ENCODE measurements around the gene PLXNA4. TPM values are rescaled to one million over a fixed set of nuclear protein-coding genes. Genes with fewer than 3 reads are reported as not detected.

Gene PLXNA4
- total RNA-seq, 1 experiment from 2014 or later, result 0.22 TPM

DNA sequence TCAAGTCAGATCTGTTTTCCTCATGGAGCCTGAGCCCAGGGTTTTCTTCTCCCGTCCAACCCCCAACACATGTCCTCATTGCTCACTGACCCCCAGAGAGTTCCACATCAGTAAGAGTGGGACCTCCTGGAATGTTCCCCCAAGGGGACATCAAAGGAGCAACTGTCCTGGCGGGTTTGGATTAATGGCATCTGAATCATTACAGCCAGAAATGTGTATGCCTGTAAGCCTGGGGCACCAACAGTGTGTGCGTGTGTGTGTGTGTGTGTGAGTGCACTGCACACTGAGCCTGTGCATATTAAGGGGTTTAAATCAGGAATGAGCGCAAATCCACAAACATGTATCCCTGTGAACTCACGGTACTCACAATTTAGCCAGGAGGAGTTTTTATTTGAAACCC is 222.3 kb downstream of the PLXNA4 start:
- DNase-seq (ENCODE audit: low spot score), result no peak

DNA sequence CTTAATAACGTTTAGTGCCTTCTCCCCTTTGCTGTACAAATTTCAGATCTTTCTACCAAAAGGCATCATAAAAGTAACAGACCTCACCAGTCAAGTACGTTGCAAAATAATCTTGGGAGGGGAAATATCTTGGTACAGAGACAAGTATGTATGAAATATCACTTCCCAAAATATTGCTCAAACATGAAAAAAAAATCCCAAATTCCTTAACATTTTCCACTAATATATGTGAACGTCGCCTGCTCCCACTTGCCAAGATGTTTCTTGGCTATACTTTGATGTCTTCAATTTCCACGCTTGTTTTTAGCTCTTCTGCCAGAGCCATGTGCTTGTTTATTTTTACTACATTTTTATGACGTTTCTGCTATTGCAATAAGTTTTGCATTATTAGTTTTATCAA is 223.5 kb downstream of the PLXNA4 start:
- no peak for DNase-seq (ENCODE audit: low spot score)

GRCh38 chr7:132351954-132352499 is 224.2 kb downstream of the PLXNA4 start:
- no peak for DNase-seq (ENCODE audit: low spot score)

- no peak for DNase-seq (ENCODE audit: low spot score)
These were observed 225.5 kb downstream of the PLXNA4 start for GRCh38 chr7:132350741-132351140.

GRCh38 chr7:132349075-132349474 is 227.2 kb downstream of the PLXNA4 start:
- DNase-seq (ENCODE audit: low spot score), result no peak

GRCh38 chr7:132348341-132348740 is 227.9 kb downstream of the PLXNA4 start:
- no peak for DNase-seq (ENCODE audit: low spot score)

DNA sequence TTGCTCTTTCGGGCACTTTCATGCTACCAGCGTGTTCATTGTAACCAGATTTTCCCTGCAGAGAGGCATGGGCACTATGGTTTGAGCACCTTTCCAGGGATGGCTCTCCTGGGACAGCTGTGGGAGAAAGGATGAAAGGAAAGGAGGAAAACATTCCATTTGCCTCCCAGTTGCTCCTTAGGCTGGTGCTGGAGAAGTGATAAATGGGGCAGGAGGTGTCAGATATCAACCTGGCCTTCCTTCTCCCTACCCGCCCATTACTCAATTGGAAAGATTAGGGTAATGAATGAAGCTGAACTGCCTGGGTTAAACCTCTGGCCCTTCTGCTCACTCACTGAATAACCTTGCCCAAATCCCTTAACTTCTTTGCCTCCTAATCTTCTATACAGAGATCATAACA is 228.4 kb downstream of the PLXNA4 start:
- DNase-seq (ENCODE audit: low spot score), result no peak

- DNase-seq (ENCODE audit: low spot score), result no peak
These were observed 229.1 kb downstream of the PLXNA4 start for GRCh38 chr7:132347123-132347522.

GRCh38 chr7:132345543-132346129 is 230.6 kb downstream of the PLXNA4 start:
- DNase-seq (ENCODE audit: low spot score), result no peak

DNA sequence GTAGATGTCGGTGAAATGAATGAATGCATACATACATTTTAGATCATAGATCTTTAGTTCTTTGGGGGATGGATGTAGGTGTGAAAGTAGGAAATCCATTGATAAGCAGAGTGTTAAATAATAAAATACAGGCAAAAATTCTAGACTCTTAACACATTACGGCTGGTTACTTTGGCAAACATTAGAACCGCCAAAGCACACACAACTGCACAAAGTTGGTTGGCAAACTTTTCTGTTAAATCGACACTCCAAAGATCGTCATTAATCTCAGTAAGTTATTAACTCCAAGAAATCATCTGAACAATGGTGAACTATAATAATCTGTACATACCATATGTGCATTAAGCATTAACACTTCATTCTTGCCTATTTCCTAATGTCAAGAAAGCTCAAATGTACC is 231.2 kb downstream of the PLXNA4 start:
- no peak for DNase-seq (ENCODE audit: low spot score)

GRCh38 chr7:132343199-132343598 is 233.1 kb downstream of the PLXNA4 start:
- no peak for DNase-seq (ENCODE audit: low spot score)

DNA sequence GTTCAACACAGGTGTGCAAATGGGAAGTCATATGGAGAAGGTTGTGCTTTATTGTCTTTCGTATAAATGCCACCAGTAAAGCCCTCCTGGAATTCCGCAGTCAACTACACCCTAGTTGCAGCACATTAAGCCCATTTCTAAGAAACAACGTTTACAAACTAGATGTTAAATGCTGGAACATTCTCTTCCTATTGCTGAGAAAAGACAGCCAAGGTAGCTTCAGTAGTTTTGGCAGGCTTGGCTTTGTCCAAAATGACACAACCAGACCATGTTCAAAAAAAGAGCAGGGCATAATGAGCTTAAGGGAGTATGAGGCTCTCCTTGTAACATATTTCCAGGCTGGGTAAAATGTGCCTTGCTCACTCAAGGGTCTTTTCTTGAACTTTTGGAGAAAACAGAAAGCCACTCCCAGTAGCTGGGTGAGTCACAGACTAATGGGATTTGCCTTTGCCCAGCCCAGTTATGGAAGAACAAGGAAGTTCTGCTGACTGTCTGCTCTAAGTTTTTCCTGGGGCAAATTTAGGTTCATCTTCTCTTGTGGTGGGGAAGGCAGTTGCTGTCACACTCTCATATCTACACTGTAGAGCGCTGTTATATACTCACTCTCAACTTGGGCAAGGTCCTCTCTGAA is 238.7 kb downstream of the PLXNA4 start:
- DNase-seq (ENCODE audit: low spot score), result no peak

DNA sequence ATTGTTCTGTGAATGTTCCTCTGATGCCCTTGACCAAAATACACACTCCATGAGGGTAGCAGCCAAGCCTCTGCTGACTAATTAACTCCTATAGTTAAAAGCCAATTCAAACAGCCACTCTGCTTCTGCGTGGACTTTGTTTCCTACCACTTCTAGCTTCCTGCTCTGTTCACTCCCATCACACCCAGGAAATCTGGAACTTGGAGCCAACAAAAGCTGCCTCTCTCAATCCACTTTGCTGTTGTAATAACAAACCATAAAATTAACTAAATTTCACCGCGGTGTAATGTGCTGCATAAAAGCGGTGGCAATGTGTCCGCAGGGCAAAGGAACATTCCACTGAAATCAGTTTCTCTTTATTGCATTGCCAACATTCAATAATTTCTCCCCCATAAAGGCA is 239.5 kb downstream of the PLXNA4 start:
- no peak for DNase-seq (ENCODE audit: low spot score)

DNA sequence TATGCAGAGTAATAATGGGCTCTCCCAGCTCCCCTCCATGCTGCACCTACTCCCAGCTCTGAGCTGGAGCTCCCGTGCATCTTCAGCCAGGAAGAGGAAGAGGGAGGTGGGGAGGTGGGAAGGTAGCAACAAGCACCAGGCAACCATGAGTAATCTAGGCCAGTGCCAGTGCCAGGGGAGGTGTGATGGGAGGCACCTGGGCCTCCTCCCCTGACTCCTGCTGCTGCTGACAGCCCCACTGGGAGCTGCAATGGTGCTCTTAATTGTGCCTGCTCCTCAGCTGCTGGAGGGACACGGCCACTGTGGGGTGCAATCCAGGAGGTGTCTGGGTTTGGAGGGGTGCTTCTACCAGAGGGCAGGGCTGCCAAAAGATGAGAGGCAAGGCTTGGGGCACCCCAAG is 243.0 kb downstream of the PLXNA4 start:
- no peak for DNase-seq (ENCODE audit: low spot score)

DNA sequence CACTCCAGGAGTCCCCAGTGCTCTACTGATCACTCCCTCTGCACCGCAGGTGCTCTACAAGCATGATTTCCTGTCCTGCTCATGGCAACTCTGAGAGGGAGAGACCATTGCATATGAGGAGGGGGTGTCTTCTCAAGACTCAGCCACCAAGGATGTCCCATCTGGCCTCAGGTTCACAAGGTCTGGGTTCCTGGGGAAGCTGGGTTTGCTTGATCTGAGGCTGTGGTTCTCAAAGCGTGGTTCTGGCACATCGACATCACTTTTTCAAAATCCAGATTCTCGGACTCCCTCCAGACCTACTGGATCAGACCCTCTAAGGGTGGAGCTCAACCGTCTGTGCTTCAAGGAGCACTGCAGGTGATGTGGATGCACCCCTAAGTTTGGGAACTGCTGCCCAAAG is 247.5 kb downstream of the PLXNA4 start:
- DNase-seq (ENCODE audit: low spot score), result no peak

DNA sequence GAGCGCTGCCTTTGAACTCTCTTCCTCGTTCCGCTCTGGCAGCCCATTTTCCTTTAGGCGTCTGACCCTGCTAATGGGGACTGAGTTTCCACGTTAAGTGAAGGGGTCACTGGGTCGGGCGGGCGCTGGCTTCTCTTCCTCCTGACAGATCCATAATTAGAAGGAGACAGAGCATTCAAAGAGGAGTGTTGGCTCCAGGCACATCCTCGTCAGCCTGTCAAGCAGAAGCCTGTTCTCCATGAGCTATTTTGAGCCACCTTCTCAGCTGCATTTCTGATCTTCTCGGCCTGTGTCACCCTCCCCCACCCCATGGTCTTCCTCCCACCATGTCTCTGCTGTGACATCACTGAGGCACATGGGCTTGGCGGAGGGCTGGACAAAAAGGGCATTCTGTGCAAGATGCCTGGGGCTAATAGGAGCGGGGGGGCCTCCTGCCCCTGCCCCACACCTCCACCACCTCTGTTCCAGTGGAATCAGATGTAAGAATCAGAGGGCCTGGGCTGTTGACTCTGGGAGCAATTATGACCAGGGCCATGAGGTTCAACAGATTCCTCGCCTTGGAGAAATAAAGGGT is 248.1 kb downstream of the PLXNA4 start:
- DNase-seq (ENCODE audit: low spot score), result no peak

GRCh38 chr7:132326878-132327589 is 249.2 kb downstream of the PLXNA4 start:
- no peak for DNase-seq (ENCODE audit: low spot score)

DNA sequence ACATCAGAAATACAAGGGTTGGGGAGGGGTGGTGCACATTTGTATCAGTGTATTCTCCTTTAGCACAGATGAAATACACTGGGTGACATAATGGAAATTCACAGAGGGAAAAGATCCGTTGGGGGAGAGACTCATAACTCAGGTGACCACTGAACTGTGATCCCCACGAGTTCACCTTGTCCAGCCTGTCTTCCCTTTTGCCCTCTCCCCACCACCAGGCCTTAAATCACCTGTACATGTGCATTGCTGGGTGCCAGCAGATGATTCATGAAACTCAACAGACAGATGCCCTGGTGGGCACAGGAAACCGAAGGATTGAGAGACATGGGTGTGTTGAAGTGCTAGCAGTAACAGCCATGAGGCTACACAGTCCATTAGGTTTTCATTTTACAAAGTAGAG is 253.3 kb downstream of the PLXNA4 start:
- no peak for DNase-seq (ENCODE audit: low spot score)

DNA sequence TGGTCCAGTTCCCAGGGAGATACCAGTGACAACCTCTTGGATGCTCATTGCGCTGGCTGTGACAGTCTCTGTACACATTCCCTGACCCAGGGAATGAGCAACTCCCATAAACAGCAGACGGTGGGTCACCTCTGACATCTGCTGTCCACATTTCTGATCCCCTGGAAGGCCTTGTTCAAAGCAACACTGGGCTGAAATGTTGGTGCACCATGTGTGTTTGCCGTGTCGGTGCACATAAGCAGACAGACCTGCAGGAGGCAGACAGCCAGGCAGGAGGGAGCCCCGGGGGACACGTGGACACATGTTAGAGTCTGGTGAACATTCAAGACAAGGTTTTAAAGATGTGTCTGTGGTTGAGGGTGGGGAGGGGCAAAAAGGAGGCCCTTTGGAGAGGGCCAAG is 254.9 kb downstream of the PLXNA4 start:
- DNase-seq (ENCODE audit: low spot score), result no peak

DNA sequence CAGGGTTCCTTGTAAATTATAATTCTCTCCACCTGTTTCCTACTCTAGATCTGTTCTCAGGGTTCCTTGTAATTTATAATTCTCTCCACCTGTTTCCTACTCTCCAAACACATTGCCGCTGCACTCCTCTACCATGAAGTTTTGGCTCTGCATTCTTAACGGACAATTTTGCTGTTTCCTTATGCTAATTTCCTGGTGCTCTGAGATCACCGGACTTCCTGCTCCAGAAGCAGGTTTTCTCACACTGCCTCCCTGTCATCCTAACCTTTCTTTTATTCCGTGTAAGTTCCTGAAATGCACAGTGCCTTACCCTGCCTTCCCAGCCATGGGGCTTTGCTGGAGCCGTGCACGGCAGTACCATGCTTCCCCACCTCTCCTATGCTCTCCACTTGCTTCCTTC is 256.8 kb downstream of the PLXNA4 start:
- DNase-seq (ENCODE audit: low spot score), result no peak

GRCh38 chr7:132318352-132319318 is 257.6 kb downstream of the PLXNA4 start:
- DNase-seq (ENCODE audit: low spot score), result peak; percentile 61

Measured in A172 (cell line).